HG02571 (cell line): ENCODE results near the gene ALOX5.
A peak's percentile ranks its signal among the peaks of the same experiment; 100 is the strongest.
"Not testable (repeated sequence)": the region's sequence is repeated elsewhere in the genome, so short reads cannot be mapped to it uniquely, and the experiment has no call there.

Source experiments
- ATAC-seq: cut with Tn5 transposase; IDR thresholded peaks from one replicate; pipeline ENCODE4 v1.9.1; 2021; ENCODE audit warnings: mild to moderate bottlenecking, moderate library complexity; ENCODE audit not compliant: unreplicated experiment

The ALOX5 gene

DNA sequence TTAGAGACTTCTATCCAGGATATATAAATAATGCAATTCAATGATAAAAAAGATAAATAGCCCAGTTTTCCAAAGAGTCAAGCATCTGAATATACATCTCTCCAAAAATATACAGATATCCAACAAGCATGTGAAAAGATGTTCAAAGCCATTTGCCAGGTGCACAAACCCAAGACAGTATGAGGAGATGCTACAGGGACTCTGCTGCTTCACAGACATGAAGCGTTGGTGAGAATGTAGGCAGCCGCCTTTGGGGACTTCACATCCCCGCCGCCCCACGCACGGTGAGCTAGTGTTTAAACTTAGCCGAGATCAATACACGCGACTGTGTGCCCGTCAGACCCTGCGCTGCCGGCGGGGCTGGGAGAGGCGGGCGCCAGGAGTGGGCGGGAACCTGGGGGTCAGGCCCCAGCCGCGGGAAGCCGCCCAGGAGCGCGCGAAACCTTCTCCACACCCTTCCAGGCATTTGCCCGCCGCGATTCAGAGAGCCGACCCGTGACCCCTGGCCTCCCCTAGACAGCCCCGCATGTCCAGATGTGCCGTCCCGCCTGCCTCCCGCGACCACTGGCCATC is 927 bp upstream of the ALOX5 start:
- peak; percentile 30 for ATAC-seq

DNA sequence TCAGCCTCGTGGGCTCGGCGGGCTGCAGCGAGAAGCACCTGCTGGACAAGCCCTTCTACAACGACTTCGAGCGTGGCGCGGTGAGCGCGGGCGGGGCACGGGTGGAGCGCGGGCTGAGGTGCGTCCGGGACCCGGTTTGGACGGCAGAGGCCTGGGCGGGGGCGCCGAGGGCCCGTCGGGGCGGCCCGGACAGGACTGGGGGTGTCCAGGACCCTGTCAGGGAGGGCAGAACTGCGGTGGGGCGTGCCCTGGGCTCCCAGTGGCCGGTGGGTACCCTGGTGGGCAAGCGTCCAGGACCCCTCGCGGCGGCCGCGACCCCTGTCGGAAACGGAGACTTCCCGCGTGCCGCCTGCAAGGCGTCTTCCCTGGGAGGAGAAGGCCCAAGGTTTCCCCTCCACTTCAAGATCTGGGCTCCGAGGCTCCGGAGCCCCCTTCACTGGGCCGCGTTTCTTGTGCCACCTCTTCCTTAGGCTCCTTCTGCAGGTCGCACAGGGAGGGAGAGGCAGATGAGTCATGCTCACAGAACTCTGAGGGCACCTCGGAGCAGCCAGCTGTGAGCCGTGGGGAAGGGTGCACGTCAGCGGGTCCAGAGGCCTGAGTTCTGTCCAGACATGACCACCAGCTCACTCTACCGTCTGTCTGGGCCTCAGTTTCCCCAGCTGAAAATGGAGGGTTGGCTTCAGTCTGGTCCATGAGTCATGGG is 485 bp downstream of the ALOX5 start:
- peak; percentile 23 for ATAC-seq

DNA sequence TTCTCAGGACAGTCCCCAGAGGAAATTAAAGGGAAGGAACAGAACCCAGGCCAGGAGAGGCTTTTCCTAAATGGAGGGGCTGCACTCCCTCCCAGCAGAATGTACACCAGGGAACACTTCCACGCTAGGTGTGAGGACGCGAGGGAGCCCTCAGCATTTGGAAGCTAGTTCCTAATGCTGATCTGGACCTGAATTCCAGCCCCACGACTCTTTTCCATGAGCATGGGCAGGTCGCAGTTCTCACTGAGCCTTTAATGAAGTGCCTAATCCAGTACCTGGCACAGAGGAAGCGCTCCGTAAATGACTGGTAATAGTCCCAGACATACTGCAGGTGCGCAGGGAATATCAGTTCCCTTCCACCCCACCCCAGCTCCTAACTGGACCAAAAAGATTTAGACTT is 1.1 kb downstream of the ALOX5 start:
- no peak for ATAC-seq

DNA sequence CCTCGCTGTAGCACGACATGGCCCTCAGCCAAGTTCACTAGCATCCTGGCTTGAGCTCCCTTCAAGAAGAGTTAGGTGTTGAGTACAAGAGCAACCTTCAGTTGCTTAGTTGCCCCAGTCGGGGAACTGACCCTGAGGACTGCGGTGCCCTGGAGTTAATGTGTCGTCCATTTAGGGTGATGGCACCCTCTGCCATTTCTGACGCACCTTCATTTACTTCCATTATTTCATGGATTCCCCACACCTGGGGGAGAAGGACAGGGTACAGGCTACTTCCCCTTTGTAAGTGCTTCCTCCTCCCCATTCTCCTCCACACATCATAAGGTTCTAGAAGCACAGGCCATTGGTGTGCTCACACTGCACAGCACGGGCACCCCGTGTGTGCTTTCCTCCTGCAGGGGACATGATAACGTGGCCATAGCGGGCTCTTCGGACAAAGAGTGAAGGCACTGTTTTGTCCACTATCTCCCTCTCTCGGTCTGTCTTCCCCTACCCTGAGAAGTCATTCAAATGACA is 1.8 kb downstream of the ALOX5 start:
- no peak for ATAC-seq

DNA sequence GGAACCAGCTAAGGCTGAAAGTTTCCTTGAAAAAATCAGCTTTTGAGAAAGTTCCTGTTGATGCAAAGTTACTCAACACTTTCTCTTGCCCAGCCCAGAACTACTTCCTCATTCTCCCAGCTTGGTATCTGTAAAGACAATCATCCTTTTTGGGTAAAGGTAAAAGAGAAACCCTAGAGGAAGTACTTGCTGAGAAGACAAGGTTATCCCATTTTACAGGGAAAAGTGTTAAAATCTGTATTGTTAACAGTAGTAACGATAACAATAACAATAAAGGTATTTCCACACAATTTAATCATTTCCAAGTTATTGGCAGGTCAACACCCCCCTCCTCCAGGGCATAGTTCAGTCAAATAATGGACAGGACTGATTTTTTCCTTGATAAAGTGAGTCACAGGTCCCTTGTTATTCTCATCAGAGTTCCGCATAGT is 2.4 kb downstream of the ALOX5 start:
- no peak for ATAC-seq

DNA sequence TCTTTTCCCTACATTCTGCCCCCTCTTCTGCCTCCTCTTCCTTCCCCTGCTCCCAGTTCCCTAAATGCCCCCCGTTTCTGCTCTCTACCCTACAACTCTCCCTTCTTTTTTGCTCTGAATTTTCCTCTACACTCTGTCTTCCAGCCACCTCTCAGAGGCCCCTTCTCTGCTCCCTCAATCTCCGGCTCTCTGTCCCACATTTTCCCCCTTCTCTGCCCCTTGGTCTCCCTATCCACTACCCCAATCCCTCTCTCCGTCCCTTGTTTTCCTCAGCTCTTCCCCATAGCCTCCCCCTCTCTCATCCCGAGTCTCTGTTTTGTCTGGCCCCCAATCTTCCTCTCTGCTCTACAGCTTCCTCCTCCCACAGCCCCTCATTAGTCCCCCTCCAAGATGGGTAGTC is 3.3 kb downstream of the ALOX5 start:
- no peak for ATAC-seq

DNA sequence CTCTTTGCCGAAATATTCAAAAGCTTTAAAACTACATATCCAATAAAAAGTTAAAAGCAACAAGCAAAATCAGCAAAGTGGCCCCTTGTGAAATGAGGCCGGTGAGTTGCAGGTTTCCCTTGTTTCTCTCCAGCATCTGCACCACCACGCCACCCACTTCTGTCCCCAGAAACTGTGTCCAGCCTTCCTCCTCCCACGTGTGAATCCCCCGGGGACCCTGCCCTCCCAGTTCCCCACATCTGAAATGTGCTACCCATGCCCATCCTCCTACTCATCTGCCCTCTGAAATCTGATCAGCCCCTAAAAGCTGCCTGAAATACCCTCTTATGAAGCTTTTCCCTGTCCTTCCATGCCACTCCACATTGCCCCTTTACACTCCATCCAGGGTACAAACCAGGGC is 3.8 kb downstream of the ALOX5 start:
- ATAC-seq: no peak

DNA sequence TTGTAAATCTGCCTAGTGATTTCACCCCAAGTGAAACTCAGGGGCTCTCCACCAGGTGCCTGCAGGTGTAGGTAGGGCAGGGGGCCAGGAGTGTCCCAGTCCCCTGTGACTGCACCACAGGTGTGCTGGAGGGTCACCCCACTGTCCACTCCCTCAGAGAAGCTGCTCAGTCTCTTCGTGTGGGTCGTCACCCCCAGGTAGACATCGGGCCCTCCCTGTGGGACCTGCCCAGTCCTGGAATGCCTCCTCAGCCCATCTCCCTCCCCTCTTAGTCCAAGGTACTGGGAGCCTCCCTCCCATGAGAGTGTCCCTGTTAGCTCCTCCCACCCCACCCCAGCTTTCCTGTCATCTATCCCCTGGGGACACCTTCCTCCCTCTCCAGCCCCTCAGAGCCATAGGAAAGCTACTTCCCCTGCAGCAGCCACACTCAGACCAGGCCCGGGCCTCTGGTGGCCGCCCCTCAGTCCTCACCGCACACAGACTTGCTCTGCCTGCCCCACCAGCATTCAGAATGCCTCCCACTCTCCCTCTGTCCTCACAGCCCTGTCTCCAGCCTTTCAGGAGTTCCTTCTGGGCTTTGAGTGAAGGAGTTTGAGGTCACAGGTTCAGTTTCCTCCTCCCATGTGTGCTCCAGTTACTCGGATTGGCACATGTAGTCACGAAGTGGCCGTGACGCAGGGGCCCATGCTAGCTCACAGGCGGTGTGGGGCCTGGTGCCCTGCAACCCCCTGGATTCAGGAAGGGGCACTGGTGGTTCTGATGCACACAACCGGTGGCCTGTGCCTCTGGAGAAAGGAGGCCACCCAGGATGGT is 5.1 kb downstream of the ALOX5 start:
- no peak for ATAC-seq

DNA sequence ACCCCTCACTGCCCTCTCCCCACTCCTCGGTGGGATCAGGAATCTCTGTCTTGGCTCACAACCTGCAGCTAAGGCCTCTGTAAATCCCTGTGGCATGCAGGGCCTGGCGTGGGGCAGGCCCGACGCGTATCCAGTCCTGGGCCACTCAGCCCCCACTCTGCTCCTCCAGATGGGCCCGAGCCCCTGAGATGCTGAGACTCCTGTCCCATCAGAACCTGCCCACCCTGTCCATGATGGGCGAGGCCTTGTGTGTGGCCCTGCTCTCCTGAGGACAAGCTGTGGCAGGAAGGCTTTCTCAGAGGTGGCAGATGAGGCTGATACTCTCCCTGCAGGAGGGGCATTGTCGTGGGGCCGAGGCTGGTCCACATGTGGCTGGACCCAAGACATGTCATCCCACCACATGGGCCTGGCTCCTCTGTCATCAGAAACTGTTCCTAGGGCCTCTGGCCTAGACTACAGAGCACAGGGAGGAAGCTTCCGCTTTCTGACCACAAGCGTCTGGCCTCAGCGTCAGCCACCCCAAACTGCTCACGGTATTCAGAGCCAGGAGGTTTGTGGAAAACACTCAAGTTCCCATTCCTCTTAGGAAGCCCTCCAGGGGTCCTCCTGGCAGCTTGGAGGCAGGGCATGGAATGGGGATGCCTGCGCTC is 6.0 kb downstream of the ALOX5 start:
- no peak for ATAC-seq

DNA sequence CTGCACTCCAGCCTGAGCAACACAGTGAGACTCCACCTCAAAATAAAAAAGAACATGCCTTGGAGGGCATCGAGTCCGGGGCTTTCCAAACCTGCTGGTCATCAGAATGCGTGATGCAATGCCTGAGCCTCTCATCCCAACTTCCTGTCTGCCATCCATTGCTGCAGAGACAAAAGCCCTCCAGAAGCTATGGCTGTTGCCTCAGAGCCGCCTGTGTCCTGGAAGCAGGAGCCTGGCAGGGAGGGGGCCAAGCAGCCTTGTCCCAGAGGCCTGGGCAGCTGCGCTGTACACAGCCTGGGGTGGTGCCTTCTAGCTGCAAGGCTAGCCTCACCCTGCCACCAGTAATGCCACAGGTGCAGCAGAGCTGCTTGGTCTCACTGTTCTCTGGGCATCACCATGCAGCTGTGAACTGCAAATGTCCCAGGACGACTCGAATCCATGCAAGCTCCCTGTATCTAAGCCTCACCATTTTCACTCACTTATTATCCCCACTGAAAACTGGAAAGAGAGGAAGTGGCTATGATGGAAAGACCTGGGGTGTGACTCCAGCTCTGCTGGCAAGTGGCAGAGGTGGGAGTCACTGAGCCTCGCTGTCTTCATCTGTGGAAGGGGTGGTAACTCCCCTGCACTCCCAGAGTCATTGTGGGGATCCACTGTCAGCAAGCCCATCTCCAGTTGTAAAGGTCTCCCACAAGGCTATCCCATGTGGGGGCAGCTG is 7.0 kb downstream of the ALOX5 start:
- ATAC-seq: no peak

DNA sequence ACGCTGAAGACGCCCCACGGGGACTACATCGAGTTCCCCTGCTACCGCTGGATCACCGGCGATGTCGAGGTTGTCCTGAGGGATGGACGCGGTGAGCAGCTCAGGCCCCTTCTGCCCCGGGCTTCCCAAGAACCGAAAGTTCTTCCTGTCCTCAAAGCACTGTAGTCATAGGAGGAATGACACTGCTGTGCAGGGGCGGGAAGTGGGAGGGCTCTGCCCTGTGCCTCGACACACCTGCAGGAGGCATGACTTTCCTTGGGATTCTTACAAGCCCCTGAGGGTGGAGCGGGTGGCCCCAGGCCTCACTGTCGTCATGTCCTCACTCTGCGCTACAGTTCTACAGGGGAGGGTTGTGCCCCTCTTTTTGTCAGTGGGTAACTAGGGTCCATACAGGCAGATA is 8.6 kb downstream of the ALOX5 start:
- ATAC-seq: no peak

DNA sequence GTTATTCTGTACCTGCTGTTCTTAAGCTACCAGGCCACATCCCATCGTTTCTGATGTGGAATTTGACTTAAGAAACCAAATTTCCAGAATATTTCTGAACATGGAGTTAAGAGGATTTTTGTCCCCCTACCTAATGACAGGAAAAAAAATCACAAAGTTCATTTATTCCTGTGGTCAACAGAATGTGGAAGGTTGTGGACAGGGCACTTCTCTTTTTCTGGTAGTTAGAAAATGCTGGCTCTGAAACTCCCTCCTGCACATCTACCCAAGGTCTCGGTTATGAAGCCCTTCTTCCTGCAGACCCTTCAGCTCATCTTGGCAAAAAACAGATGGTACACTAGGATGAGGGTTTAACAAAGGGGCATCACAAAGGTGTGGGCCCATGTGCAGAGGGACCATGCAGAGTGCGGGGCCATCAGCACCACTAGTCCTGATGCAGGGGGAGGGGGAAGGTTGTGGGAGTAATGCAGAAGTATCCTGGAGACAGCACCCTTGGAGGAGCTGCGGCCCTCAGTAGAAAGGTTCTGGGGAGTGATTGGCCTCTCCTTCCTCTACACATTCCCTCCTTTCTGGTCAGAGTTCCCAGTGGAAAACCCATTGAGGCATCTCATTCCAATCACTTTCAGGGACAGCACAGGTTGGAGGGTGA is 9.8 kb downstream of the ALOX5 start:
- no peak for ATAC-seq

DNA sequence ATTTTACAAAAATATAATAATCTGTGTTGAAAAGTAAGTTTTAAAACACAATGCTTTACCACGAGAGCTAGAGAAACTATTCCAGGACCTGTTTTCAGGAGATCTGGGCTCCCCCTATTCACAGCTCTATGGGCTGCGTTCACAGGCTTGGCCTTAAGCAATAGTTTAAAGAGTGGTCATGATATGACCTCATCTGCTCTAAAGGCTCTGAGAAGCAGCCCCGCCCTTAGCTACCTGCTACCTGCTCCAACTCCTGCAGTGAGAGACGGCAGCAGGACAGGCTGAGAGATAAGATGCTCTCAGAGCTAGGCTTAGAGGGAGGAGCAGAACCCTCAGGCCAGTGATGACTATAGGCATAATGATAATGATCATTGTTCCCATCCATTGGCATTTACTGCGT is 12.6 kb downstream of the ALOX5 start:
- ATAC-seq: no peak

DNA sequence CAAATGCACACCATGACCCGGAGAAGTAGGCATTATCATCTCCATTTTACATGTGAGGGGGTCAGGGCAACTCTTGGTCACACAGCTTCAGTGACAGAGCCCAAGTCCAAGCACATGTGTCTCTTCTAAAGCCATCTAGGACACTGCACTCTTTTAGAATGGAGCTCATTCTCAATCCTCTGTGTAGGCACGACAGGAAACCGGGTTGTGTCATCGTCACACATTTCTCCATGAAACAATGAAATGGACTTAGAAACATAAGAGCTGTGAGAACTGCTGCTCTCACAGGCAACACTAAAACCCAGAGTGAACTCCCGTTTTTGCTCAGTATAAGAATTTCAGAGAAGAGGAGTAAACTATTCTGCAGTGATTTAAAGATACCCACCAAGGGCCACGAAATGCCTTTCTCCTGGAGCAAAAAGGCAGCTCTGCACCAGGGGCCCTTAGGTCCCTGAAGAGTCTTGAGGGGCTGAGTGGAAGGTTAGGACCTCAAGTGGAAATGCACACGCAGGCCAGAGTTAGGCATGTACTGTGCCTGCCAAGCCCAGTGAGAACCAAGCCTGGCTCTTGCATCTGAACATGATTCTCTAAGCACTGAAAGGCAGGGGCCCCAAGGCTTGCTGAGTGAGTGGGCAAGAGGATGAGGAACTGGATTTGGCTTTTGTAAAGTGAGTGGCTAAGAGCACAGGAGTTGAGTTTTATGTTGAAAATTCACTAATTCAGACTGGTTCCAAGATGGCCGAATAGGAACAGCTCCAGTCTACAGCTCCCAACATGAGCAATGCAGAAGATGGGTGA is 13.3 kb downstream of the ALOX5 start:
- no peak for ATAC-seq

DNA sequence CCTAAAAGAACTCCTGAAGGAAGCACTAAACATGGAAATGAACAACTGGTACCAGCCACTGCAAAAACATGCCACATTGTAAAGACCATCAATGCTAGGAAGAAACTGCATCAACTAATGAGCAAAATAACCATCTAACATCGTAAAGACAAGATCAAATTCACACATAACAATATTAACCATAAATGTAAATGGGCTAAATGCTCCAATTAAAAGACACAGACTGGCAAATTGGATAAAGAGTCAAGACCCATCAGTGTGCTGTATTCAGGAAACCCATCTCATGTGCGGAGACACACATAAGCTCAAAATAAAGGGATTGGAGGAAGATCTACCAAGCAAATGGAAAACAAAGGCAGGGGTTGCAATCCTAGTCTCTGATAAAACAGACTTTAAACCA is 15.7 kb downstream of the ALOX5 start:
- not testable (repeated sequence) for ATAC-seq

DNA sequence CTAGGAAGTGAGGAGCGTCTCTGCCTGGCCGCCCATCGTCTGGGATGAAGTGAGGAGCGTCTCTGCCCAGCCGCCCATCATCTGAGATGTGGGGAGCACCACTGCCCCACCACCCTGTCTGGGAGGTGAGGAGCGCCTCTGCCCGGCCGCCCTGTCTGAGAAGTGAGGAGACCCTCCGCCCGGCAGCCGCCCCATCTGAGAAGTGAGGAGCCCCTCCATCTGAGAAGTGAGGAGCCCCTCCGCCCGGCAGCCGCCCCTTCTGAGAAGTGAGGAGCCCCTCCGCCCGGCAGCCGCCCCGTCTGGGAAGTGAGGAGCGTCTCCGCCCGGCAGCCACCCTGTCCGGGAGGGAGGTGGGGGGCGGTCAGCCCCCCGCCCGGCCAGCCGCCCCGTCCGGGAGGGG is 17.6 kb downstream of the ALOX5 start:
- ATAC-seq: not testable (repeated sequence)

DNA sequence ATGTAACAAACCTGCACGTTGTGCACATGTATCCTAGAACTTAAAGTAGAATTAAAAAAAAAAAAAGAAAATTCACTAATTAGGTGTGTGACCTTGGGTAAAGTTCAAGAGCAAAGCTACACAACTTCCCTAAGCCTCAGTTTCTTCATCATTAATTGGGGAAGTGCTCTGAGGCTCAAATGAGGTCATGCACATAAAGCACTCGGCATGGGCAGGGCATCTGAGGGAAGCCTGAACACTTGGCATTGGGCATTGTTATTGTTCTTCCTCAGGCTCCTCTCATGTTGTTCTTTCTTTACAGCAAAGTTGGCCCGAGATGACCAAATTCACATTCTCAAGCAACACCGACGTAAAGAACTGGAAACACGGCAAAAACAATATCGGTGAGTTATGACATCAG is 21.5 kb downstream of the ALOX5 start:
- ATAC-seq: no peak

DNA sequence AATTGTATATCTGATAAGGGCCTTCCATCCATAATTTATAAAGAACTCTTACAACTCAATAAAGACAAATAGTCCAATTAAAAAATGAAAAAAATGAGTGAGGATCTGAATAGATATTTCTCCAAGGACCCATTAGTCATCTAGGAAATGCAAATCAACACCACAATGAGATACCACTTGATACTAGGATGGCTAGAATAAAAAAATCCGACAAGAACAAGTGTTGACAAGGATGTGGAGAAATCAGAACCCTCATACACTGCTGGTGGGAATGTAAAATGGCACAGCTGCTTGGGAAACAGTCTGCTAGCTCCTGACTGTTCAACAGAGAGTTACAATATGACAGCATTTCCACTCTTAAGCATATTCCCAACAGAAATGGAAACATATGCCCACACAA is 24.6 kb downstream of the ALOX5 start:
- no peak for ATAC-seq

DNA sequence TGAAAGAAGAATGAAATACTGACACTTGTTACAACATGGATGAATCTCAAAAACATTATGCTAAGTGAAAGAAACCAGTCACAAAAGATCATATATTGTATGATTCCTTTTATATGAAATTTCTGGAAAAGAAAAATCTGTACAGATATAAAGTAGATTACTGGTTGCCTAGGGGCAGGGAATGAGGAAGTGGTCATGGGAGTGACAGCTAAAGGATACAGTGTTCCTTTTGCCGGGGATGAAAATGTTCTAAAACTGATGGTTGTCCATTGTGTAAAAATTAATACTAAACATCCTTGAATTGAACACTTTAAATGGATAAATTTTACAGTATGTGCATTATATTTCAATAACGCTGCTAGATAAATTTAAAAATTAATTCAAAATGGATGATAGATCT is 25.1 kb downstream of the ALOX5 start:
- no peak for ATAC-seq
